ENCODE results near the gene LRRC18. TPM values are rescaled to one million over a fixed set of nuclear protein-coding genes. Genes with fewer than 3 reads are reported as not detected.

Gene LRRC18
- total and polyA plus RNA-seq, 2 donors (not counting 3 experiments of a cell fraction or from before 2014, with no cell fraction given), result not detected

- POLR2A ChIA-PET, result no interaction called here
- FAIRE-seq, result no peak
- Histone ChIP-seq H3K4me2 (ENCODE audit: insufficient read depth, low read length) (no peak overlapping the region), H4K20me1 (replicated peaks; ENCODE audit: control insufficient read depth, extremely low read depth, insufficient read depth, low read length) (no peaks in the 10 kb centered on the region), H3K27ac (ENCODE audit: insufficient read depth, low read depth, low read length) (no peak overlapping the region), H2AFZ (ENCODE audit: low read depth, low read length) (no peak overlapping the region), H3K27me3 (ENCODE audit: control insufficient read depth in 2 of 2, insufficient read depth in 2 of 2, low read length in 2 of 2) (peaks cover 0 to 8% of the 10 kb centered on the region in 2 experiments), H3K36me3 (ENCODE audit: control insufficient read depth in 2 of 2, extremely low read depth in 1 of 2, insufficient read depth in 2 of 2, low read length in 2 of 2) (no peaks in the 10 kb centered on the region), H3K4me1 (ENCODE audit: control insufficient read depth, extremely low read depth, insufficient read depth, low read length) (no peaks in the 10 kb centered on the region), H3K9ac (replicated peaks; ENCODE audit: extremely low read depth, insufficient read depth, low read length) (no peak overlapping the region), H3K79me2 (ENCODE audit: control insufficient read depth, insufficient read depth, low read length) (no peaks in the 10 kb centered on the region), H3K4me3 (replicated peaks in 1 of 3; ENCODE audit: insufficient read depth in 1 of 3, low read depth in 1 of 3, low read length in 3 of 3) (no peak overlapping the region), H3K9me3 (replicated peaks; ENCODE audit: control insufficient read depth, insufficient read depth, low read length) (no peaks in the 10 kb centered on the region), H3K9me1 (replicated peaks; ENCODE audit: control insufficient read depth, extremely low read depth, insufficient read depth, low read length) (no peaks in the 10 kb centered on the region)
- no TSS peak for BruUV-seq (replicated peaks)
- CTCF ChIA-PET, result interaction anchor here (1.1 kb wide), 1 partner anchor 261 kb away, joined by 3 read pairs; no protein-coding TSS in a partner anchor
- intact Hi-C loops (cut with micrococcal nuclease) (no loop called here), dilution Hi-C loops (cut with MboI; ENCODE audit: extremely low pct_ligation_motif_present, low sequenced_read_pairs) (no loop called here)
- TF ChIP-seq POLR2A (IDR thresholded peaks at IDR 0.05; ENCODE audit: low read depth, low read length), result no peak
- TF ChIP-seq CTCF (IDR thresholded peaks at IDR 0.05; ENCODE audit: extremely low read depth in 1 of 2, insufficient read depth in 1 of 2, low read depth in 1 of 2, low read length in 2 of 2), result no peak
- no peak for TF ChIP-seq GATA2 (IDR thresholded peaks at IDR 0.05; ENCODE audit: insufficient read depth, insufficient read length, low read depth, low read length)
- no peak for TF ChIP-seq MAX (IDR thresholded peaks at IDR 0.05; ENCODE audit: insufficient read depth, insufficient read length)
- TF ChIP-seq JUN (IDR thresholded peaks at IDR 0.05; ENCODE audit: borderline replicate concordance, insufficient read depth, insufficient read length, low read depth), result no peak
- TF ChIP-seq FOS (IDR thresholded peaks at IDR 0.05; ENCODE audit: borderline replicate concordance, insufficient read depth, low read length), result no peak
- TF ChIP-seq EZH2 (IDR thresholded peaks at IDR 0.05; ENCODE audit: borderline replicate concordance, low read depth, low read length, severe bottlenecking), result no peak
- no peak for TF ChIP-seq MYC (IDR thresholded peaks at IDR 0.05; ENCODE audit: low read depth, low read length)
- TF ChIP-seq POLR2AphosphoS5 (IDR thresholded peaks at IDR 0.05; ENCODE audit: insufficient read depth, low read depth, low read length), result no peak
- no peak for DNase-seq (ENCODE audit: low read depth, low spot score)
These were observed 36.5 kb downstream of the LRRC18 start for GRCh38 chr10:48903151-48903550.
